Mesodermal cell (in vitro differentiated cells): ENCODE measurements around the gene LILRB1.

ENCODE experiments used
- H3K27ac ChIP-seq: 2 replicates; pipeline ENCODE4 v1.7.0; 2013; ENCODE audit warnings: mild to moderate bottlenecking, low read depth, low read length, moderate library complexity; ENCODE audit not compliant: severe bottlenecking
- H3K36me3 ChIP-seq: 2 replicates; pipeline ENCODE4 v1.7.1; 2013; ENCODE audit warnings: mild to moderate bottlenecking, low read length, moderate library complexity; ENCODE audit not compliant: control insufficient read depth, insufficient read depth
- H3K4me1 ChIP-seq: one replicate; pipeline ENCODE4 v1.7.1; 2013; ENCODE audit warnings: mild to moderate bottlenecking, low read length; ENCODE audit not compliant: insufficient read depth, control insufficient read depth, poor library complexity, severe bottlenecking
- H3K4me3 ChIP-seq: 2 replicates; pipeline ENCODE4 v1.7.0; 2013; ENCODE audit warnings: low read length, control low read depth, mild to moderate bottlenecking; ENCODE audit not compliant: insufficient read depth, poor library complexity, severe bottlenecking; ENCODE audit errors: extremely low read depth
- H3K9me3 ChIP-seq: 2 replicates; pipeline ENCODE4 v1.7.1; 2013; ENCODE audit warnings: mild to moderate bottlenecking, low read length, moderate library complexity; ENCODE audit not compliant: control insufficient read depth
- WGBS, 2 experiments: methylation state at CpG; one replicate each; pipeline ENCODE4 v1.1.5; 2013; ENCODE audit warnings: missing lambda C conversion rate in 2 of 2; ENCODE audit not compliant: insufficient coverage in 2 of 2; 5-methylcytosine and 5-hydroxymethylcytosine counted together

LILRB1 gene

DNA sequence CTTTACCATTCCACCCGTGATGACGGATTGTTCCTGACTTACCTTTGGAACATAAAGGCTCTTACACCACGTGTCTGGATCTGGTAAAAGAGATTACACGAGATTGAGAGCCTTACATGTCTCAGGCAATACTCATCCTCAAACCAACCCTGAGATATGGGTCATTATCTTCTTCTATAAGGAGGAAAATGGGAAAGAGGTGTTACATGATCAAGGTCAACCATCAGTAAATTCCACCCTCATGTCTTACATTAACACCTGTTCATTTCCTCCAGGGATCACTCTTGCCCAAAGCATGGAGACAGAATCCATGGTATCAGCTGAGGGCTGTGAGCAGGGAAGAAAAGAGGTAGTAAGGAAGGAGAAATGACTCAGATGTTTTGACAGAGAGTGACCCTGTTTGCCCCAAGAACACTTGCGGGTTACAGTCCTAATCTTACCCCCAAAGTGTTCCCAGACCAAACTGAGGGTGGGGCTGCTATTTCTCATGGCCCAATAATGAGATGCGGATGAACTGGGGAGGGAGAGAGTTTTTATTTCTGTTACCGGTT, 52.1 kb downstream of the LILRB1 start:
- Histone ChIP-seq H3K9me3 (peaks cover 33% of the 10 kb centered on the region), H3K27ac (no peak overlapping the region), H3K36me3 (no peaks in the 10 kb centered on the region), H3K4me3 (no peak overlapping the region), H3K4me1 (no peaks in the 10 kb centered on the region)
- WGBS, 2 experiments, result 69 to 92% methylated on average over 2 of the region's 7 CpGs

DNA sequence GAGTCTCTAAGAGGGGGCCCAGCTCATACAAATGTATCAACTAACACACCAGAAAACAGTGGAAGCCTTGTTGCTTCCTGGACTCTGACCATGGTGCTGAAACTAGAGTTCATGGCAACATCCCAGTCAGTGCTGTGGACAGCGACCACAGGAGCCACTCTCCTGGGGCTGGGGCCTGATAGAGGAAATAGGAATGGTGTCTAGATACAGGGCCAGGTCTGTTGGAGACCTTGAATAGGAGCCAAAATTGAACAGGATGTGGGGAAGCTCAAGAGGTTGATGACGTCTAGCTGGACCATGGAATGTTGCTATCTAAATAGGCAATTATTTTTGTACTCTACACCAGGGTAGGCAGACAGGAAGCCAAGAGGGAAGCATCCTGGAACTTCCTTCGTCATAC, 54.2 kb downstream of the LILRB1 start:
- 33 to 38% methylated on average over 2 of the region's 3 CpGs for WGBS, 2 experiments

More for the DNA sequence above, 54.2 kb downstream of the LILRB1 start:
- H3K4me1 ChIP-seq, result no peaks in the 10 kb centered on the region
- no peak overlapping the region for H3K4me3 ChIP-seq
- peaks cover 45% of the 10 kb centered on the region for H3K9me3 ChIP-seq
- H3K36me3 ChIP-seq, result no peaks in the 10 kb centered on the region
- H3K27ac ChIP-seq, result no peak overlapping the region
